Occipital lobe (tissue), 2 donors: ENCODE results near the gene ANKRD9. TPM values are rescaled to one million over a fixed set of nuclear protein-coding genes. Genes with fewer than 3 reads are reported as not detected.

ENCODE experiments used
- DNase-seq: peaks from one replicate; lab custom pipeline; 2025; lab: John Stamatoyannopoulos, UW
- total RNA-seq: library from RNA; depleted of rRNA; stranded (reverse); fragments of >200 nt; gene quantifications from one replicate; pipeline ENCODE4 v1.2.3, GENCODE V29; 2014

ANKRD9 gene
- total RNA-seq, 1 donor from 2014 or later, result 5.9 TPM

- DNase-seq, result no peak
Observed at GRCh38 chr14:102513899-102514772, 4.6 kb upstream of the ANKRD9 start.

GRCh38 chr14:102512793-102513300 lies 3.3 kb upstream of the ANKRD9 start:
- no peak for DNase-seq

- no peak for DNase-seq
Observed at GRCh38 chr14:102511538-102511937, 2.0 kb upstream of the ANKRD9 start.

DNA sequence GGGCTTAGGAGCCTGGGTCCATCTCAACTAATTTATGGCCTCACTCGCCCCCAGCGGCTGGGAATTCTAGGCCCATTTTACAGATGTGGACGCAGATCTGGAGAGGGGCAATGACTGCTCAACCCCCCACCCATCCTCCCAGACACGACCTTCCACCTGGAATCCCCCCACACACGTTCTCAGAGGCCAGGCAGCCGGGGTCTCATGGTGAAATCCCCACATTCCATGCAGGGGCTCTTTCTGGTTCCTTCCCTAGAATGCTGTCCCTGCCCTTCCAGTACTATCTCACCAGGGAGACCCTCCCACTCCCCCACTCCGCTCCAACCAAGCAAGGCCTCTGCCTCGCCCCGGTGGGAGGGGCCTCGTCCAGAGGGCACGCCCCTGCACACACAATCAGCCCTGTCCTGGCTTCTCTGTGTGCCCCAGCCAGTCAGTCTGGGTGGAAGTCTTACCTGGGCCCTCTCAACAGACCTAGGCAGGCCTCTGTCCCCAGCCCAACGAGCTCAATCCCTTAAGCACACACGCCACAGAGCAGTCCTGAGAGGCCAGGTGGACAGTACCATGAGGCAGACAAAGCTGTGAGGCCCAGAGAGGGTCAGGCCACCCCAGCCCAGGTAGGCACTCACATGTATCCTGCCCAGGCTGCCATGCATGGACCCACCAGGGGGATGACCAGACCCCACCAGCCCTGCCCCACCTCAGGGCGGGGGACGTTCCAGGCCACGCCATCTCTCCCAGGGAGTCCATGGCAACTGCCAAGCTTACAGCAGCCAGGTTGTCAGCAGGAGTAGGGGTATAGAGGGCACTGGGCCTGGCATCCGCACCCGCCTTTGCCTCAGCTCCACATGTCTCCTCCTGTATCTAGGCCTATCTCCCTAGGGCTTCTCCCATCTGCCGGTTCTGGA lies 1.3 kb upstream of the ANKRD9 start:
- DNase-seq, result no peak

GRCh38 chr14:102508774-102509745 lies 516 bp downstream of the ANKRD9 start:
- no peak for DNase-seq

DNA sequence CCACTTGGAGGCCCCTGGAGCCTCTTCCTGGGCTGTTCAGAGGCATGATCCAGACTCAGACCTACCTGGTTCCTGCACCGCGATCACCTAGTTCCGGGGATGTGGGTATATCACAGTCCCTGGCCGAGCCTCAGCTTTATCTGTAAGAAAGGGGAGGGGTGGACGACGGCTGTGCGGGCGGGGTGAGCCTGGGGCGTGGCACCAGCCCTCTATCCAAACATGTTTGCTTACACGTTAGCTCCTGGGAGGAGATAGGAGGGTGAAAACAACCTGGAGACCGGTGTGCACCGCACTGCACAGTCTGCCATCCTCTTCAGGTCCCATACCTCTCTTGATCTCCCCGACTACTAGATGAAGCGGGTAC lies 1.2 kb downstream of the ANKRD9 start:
- DNase-seq, result no peak

- DNase-seq, result no peak
Observed at GRCh38 chr14:102507857-102508312, 1.7 kb downstream of the ANKRD9 start.

DNA sequence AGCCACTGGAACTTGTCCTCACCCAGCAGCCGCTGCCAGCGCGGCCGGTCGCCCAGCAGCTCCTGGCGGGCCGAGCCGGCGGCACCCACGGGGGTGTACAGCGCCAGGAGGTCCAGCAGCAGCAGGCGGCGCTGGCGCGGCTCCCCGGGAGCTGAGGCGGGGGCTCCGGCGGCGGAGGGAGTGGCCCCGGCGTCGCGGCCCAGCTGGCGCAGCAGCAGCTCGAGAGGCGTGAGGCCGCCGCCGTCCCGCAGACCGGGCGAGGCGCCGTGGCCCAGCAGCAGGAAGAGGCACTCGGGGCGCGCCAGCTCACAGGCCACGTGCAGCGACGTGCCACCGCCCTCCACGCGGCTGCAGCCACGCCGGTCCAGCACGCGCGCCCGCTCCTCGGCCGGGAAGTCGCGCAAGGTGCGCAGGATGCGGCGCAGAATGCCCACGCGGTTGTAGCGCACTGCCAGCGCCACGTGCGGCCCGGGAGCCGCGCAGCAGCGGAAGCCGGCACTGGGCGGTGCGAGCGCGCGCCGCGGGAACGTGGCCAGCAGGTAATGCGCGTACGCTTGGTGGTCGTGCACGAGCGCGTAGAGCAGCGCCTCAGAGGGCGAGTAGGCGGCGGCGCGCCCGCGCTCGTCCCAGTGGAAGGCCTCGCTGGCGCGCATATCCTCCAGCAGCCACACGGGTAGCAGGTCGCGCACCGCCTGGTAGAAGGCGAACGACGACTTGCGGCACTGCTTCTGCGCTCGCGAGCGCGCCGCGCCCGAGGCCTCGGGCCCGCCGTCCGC lies 2.3 kb downstream of the ANKRD9 start:
- no peak for DNase-seq

- DNase-seq, result no peak
Observed at GRCh38 chr14:102506626-102506925, 3.0 kb downstream of the ANKRD9 start.

GRCh38 chr14:102505775-102506625 lies 3.6 kb downstream of the ANKRD9 start:
- DNase-seq, result no peak

GRCh38 chr14:102505000-102505619 lies 4.5 kb downstream of the ANKRD9 start:
- DNase-seq, result no peak

DNA sequence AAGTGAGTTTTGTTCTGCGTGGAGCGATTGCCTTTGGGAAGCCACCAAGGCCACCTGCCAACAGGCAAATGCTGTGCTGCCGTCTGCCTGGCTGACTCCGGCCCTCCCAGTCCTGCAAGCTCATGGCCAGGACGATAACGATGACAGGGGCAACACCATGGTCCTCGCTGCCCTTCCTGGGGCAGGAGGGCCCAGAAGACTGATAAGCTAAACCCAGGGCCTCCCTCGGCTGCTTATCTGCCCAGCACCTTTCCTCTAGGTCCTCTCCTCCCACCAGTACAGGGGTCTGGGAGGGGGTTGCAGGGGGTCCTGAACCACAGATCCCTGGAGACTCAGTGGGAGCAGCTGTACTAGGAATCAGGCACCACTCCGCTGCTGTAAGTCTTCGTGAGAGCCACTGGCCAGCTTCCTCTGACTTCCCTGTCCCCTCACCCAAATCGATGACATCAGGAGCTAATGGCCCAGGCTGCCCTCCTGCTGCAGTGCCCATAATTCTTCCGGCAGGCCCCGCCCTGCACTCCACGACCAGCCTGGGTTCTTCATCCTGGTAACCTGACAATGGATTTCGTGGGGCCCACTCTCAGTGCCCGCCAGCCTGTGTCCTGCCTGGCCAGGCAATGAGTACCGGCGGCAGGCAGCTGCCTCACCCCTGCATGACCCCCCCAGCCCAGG lies 5.1 kb downstream of the ANKRD9 start:
- DNase-seq, result no peak

GRCh38 chr14:102503641-102504327 lies 5.8 kb downstream of the ANKRD9 start:
- DNase-seq, result no peak

- no peak for DNase-seq
Observed at GRCh38 chr14:102502571-102502970, 7.0 kb downstream of the ANKRD9 start.

GRCh38 chr14:102501751-102502315 lies 7.7 kb downstream of the ANKRD9 start:
- DNase-seq, result no peak

DNA sequence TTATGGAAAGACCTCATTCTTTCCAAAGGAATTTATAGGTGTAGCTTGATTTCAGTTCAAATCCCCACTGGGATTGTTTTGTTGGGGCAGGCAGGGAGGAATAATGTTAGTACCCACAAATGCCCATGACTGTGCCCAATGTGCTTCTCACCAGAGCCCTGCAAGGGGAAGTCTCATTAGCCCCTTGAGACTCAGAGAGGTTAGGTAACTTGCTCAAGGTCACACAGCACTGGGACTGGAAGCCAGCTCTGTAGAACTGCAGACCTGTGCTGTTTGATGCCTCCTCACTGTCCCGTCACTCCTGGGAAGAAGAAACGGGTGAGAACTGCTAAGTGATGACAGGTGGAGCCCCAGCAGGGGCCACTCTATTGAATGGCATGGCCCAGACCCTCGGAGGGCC lies 8.9 kb downstream of the ANKRD9 start:
- DNase-seq, result no peak

DNA sequence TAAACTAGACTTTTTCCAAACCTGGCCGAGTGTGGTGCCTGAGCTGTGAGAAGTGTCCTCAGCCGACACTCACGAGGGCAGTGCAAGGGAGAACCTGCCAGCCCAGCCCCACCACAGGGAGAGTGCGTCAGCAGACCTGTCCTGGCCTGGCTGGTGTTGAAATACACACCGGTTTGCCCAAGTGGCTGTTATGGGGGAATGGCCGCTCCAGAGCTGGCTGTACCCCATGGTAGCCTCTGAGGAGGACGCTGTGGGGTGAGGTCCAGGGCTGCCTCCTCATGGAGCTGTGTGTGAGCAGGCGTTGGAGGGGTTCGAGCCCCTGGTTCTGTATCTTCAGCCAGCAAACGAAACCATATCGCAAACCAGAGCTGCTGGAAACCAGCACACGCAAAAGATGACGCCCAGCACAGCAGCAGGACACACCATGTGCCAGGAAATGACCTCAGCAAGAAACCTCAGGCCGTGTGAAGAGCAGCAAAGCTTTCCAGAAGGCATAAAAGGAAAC lies 9.4 kb downstream of the ANKRD9 start:
- no peak for DNase-seq
